Spleen (tissue), 11 donors: ENCODE measurements around the gene GPR157. TPM values are rescaled to one million over a fixed set of nuclear protein-coding genes. Genes with fewer than 3 reads are reported as not detected.

ENCODE experiments used
- DNase-seq: peaks from one replicate; pipeline ENCODE4 v3.0.0-alpha.2; 2020
- H3K27ac ChIP-seq, 8 donors: fragments of 200-600 bp; sonication (generic) in 7 of 8; 1 replicate in 4 of 8; 2 replicates in 4 of 8; pipeline versions ENCODE4 v1.5.0 to v1.8.0; 2016 to 2021; ENCODE audit warnings: inconsistent platforms in 4 of 8, mild to moderate bottlenecking in 4 of 8, moderate library complexity in 1 of 8
- H3K27me3 ChIP-seq, 7 donors: fragments of 200-600 bp; sonication (generic) in 6 of 7; replicated peaks in 1 of 7; 1 replicate in 4 of 7; 2 replicates in 3 of 7; pipeline versions ENCODE4 v1.5.0 to v1.8.0; 2016 to 2021; ENCODE audit warnings: inconsistent platforms in 3 of 7, mild to moderate bottlenecking in 1 of 7
- H3K36me3 ChIP-seq, 6 donors: fragments of 200-600 bp; sonication (generic) in 5 of 6; 1 replicate in 4 of 6; 2 replicates in 2 of 6; pipeline versions ENCODE4 v1.5.0 to v1.8.0; 2016 to 2021; ENCODE audit warnings: inconsistent platforms in 2 of 6
- H3K4me1 ChIP-seq, 6 donors: fragments of 200-600 bp; sonication (generic) in 5 of 6; 1 replicate in 3 of 6; 2 replicates in 3 of 6; pipeline versions ENCODE4 v1.5.0 to v1.8.0; 2016 to 2021; ENCODE audit warnings: inconsistent platforms in 3 of 6
- H3K4me3 ChIP-seq, 8 donors: fragments of 200-600 bp; sonication (generic) in 7 of 8; 1 replicate in 4 of 8; 2 replicates in 4 of 8; pipeline versions ENCODE4 v1.5.0 to v1.8.0; 2016 to 2021; ENCODE audit warnings: inconsistent platforms in 4 of 8, mild to moderate bottlenecking in 4 of 8, moderate library complexity in 2 of 8
- H3K9me3 ChIP-seq, 8 donors: fragments of 200-600 bp; sonication (generic) in 7 of 8; 1 replicate in 4 of 8; 2 replicates in 4 of 8; pipeline versions ENCODE4 v1.5.0 to v1.8.0; 2016 to 2021; ENCODE audit warnings: inconsistent platforms in 4 of 8
- POLR2A ChIP-seq, 3 donors: fragments of 450-650 bp; IDR thresholded peaks; one replicate each; pipeline ENCODE4 v1.5.1; 2017; ENCODE audit warnings: antibody characterized with exemption in 3 of 3, mild to moderate bottlenecking in 1 of 3
- POLR2AphosphoS5 ChIP-seq, 3 donors: sonication (generic); formaldehyde crosslinking; IDR thresholded peaks; one replicate each; pipeline ENCODE4 v1.5.1; 2017; ENCODE audit warnings: antibody characterized with exemption in 3 of 3
- WGBS, 5 donors: extraction: QIAGEN DNeasy Blood & Tissue Kit in 3 of 5; methylation state at CpG; one replicate each; pipeline versions ENCODE4 v1.1.5 to v1.1.7; 2013 to 2018; 5-methylcytosine and 5-hydroxymethylcytosine counted together
- intact Hi-C: fragments of 100-400 bp; cut with DNase I; formaldehyde crosslinking; loops from one replicate; pipeline ENCODE4 v1.15.0; 2023; ENCODE audit warnings: low total_unique reads
- polyA plus RNA-seq, 3 donors: library from polyadenylated mRNA; stranded (reverse); fragments of 200-250 nt; gene quantifications; one replicate each; pipeline ENCODE4 v1.2.1, GENCODE V29; 2013
- total RNA-seq, 7 donors: library from RNA; depleted of rRNA in 3 of 7; stranded (reverse); fragments of >200 nt in 3 of 7; fragmentation: NEBNext Ultra II Directional in 4 of 7; extraction: Animal tissue kit (Norgen Biotek cat#: 25700) in 4 of 7; gene quantifications; one replicate each; pipeline versions ENCODE4 v1.1.0 to v1.2.1, GENCODE V29; 2016 to 2021
- TF ChIP-seq, protein P1 (sequence below), 11 experiments: fragments of 200-600 bp in 7 of 11; fragments of 450-650 bp in 4 of 11; sonication (generic) in 4 of 11; IDR thresholded peaks in 8 of 11; conservative IDR thresholded peaks in 3 of 11; 1 replicate in 7 of 11; 2 replicates in 4 of 11; pipeline versions ENCODE4 v1.4.0 to v1.8.0; 2016 to 2021; ENCODE audit warnings: antibody characterized with exemption in 11 of 11, inconsistent platforms in 4 of 11, mild to moderate bottlenecking in 1 of 11
- donor health status: healthy with polysubstance abuse.
- donor health status: DM: no; HTN: no; CAD: no; lungs with moderate emphysema.
- donor health status: DM: no; HTN: no; CAD: no.
- donor health status: Bipolar disorder and iron deficiency.
- donor health status: healthy.
- donor health status: DM: no; HTN: no; CAD: no.
- donor health status: DM: yes; HTN: yes; CAD: no.

GPR157 gene
- total and polyA plus RNA-seq, 10 donors: 1.2 to 10.5 (median 6.8) TPM

DNA sequence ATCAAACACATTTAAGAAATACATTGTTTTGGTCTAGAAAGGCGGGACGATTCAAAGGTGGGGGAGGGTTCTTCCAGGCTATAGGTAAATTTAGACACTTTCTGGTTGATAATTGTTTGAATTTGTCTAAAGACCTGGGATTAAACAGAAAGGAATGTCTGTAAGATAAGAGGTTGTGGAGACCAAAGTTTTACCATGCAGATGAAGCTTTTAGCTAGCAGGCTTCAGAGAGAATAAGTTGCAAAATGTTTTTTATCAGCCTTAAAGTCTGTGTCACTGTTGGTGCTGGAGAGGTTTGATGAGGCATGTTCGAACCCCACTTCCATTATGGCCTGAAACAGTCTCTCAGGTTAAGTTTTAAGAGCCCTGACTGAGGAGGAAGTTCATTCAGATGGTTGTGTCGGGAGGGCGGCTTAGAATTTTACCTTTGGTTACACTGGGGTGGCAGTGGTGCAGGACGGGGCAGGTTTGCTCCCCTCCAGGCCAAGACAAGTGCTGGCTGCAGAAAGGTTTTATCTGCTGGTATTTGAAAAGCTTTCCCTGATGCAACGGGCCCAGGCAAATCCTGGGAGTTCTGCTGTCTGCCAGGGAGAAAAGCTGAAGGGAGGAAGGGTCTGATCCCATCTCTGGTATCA, 43.5 kb downstream of the GPR157 start:
- Histone ChIP-seq H3K27ac (peak overlapping the region in 7 of 8 donors; percentile 16 to 77 (median 40)), H3K27me3 (no peaks in the 10 kb centered on the region), H3K4me1 (peaks cover 14 to 72% (median 35%) of the 10 kb centered on the region in 6 donors), H3K9me3 (no peaks in the 10 kb centered on the region), H3K36me3 (no peaks in the 10 kb centered on the region), H3K4me3 (no peak overlapping the region)
- intact Hi-C loops: no loop called here
- DNase-seq: no peak
- TF ChIP-seq, protein P1, sequence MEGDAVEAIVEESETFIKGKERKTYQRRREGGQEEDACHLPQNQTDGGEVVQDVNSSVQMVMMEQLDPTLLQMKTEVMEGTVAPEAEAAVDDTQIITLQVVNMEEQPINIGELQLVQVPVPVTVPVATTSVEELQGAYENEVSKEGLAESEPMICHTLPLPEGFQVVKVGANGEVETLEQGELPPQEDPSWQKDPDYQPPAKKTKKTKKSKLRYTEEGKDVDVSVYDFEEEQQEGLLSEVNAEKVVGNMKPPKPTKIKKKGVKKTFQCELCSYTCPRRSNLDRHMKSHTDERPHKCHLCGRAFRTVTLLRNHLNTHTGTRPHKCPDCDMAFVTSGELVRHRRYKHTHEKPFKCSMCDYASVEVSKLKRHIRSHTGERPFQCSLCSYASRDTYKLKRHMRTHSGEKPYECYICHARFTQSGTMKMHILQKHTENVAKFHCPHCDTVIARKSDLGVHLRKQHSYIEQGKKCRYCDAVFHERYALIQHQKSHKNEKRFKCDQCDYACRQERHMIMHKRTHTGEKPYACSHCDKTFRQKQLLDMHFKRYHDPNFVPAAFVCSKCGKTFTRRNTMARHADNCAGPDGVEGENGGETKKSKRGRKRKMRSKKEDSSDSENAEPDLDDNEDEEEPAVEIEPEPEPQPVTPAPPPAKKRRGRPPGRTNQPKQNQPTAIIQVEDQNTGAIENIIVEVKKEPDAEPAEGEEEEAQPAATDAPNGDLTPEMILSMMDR (IDR thresholded peaks at IDR 0.05 in 8 of 11, conservative IDR thresholded peaks at IDR 0.05 in 3 of 11): no peak
- TF ChIP-seq POLR2AphosphoS5 (IDR thresholded peaks at IDR 0.05) (no peak), POLR2A (IDR thresholded peaks at IDR 0.05) (no peak)
- 49 to 64% (median 60%) methylated on average over 7 of the region's 7 CpGs for WGBS, 5 donors

DNA sequence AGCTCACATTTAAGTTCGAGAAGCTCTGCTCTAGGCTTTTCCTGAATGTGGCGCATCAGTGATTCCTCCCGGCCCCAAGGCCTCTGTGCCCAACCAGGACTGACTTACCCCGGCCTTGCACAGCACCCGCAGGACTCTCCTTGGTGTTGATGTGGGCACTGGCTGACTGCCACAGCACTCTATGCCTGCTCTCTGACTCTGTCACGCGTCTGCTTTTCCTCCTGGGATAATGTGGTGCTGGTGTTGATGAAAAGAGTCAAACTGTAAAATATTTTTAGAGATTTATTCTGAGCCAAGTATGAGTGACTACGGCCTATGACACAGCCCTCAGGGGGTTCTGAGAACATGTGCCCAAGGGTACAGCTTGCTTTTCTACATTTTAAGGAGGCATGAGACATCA, 44.0 kb downstream of the GPR157 start:
- TF ChIP-seq POLR2AphosphoS5 (IDR thresholded peaks at IDR 0.05) (no peak), POLR2A (IDR thresholded peaks at IDR 0.05) (no peak)
- TF ChIP-seq, protein P1 (IDR thresholded peaks at IDR 0.05 in 8 of 11, conservative IDR thresholded peaks at IDR 0.05 in 3 of 11): no peak
- Histone ChIP-seq H3K36me3 (no peaks in the 10 kb centered on the region), H3K27ac (peak overlapping the region in 7 of 8 donors; percentile 16 to 77 (median 40)), H3K9me3 (no peaks in the 10 kb centered on the region), H3K4me1 (peaks cover 14 to 77% (median 37%) of the 10 kb centered on the region in 6 donors), H3K4me3 (no peak overlapping the region), H3K27me3 (no peaks in the 10 kb centered on the region)
- intact Hi-C loops: no loop called here
- WGBS, 5 donors: 32 to 43% (median 41%) methylated on average over 8 of the region's 8 CpGs
- DNase-seq: no peak

GRCh38 chr1:9081473-9081872, 47.4 kb downstream of the GPR157 start:
- intact Hi-C loops: no loop called here
- H3K9me3 ChIP-seq: no peaks in the 10 kb centered on the region
- TF ChIP-seq POLR2A (IDR thresholded peaks at IDR 0.05) (no peak), POLR2AphosphoS5 (IDR thresholded peaks at IDR 0.05) (no peak)
- H3K27ac ChIP-seq: peak overlapping the region in 1 of 8 donors; percentile 74
- H3K36me3 ChIP-seq: no peaks in the 10 kb centered on the region
- H3K27me3 ChIP-seq: peaks cover 0 to 10% (median 0%) of the 10 kb centered on the region in 7 donors
- H3K4me3 ChIP-seq: no peak overlapping the region
- peaks cover 22 to 99% (median 58%) of the 10 kb centered on the region in 6 donors for H3K4me1 ChIP-seq
- 83 to 92% (median 88%) methylated on average over 3 of the region's 3 CpGs for WGBS, 5 donors
- DNase-seq: no peak

GRCh38 chr1:9080705-9081291, 48.1 kb downstream of the GPR157 start:
- Histone ChIP-seq H3K4me3 (no peak overlapping the region), H3K9me3 (no peaks in the 10 kb centered on the region), H3K36me3 (no peaks in the 10 kb centered on the region), H3K27ac (no peak overlapping the region), H3K27me3 (peaks cover 0 to 10% (median 0%) of the 10 kb centered on the region in 7 donors), H3K4me1 (peaks cover 20 to 99% (median 62%) of the 10 kb centered on the region in 6 donors)
- DNase-seq: no peak
- intact Hi-C loops: no loop called here
- 79 to 91% (median 86%) methylated on average over 6 of the region's 6 CpGs for WGBS, 5 donors
- TF ChIP-seq POLR2A (IDR thresholded peaks at IDR 0.05) (no peak), POLR2AphosphoS5 (IDR thresholded peaks at IDR 0.05) (no peak)
- TF ChIP-seq, protein P1 (IDR thresholded peaks at IDR 0.05 in 8 of 11, conservative IDR thresholded peaks at IDR 0.05 in 3 of 11): no peak
